ENCODE measurements around the gene DDX20.

DDX20 gene

DNA sequence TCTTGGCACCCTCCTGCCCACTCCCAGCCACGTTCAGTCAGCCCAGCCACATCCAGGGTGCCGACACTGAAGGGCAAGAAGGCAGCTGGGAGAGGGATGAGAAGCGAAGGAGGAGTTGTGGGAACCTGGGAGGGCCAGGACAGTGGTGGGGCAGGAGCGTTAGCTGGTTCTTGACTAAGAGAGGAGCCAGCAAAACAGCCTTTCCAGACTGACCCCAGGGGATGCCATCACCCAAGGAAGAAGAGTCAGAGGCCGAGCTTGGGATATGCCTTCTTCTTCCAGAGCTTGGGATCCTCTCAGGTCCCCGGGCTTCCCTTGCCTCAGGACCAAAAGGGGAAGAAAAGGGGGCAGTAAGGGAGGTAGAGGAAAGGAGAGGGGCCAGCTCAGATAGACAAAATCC lies 23.7 kb upstream of the DDX20 start:
- POLR2A ChIA-PET = no interaction called here
- TF ChIP-seq, protein P1, sequence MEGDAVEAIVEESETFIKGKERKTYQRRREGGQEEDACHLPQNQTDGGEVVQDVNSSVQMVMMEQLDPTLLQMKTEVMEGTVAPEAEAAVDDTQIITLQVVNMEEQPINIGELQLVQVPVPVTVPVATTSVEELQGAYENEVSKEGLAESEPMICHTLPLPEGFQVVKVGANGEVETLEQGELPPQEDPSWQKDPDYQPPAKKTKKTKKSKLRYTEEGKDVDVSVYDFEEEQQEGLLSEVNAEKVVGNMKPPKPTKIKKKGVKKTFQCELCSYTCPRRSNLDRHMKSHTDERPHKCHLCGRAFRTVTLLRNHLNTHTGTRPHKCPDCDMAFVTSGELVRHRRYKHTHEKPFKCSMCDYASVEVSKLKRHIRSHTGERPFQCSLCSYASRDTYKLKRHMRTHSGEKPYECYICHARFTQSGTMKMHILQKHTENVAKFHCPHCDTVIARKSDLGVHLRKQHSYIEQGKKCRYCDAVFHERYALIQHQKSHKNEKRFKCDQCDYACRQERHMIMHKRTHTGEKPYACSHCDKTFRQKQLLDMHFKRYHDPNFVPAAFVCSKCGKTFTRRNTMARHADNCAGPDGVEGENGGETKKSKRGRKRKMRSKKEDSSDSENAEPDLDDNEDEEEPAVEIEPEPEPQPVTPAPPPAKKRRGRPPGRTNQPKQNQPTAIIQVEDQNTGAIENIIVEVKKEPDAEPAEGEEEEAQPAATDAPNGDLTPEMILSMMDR (IDR thresholded peaks at IDR 0.05; ENCODE audit: control extremely low read depth, extremely low read depth, low read depth, missing control alignments) = no peak
- CTCF ChIA-PET = interaction anchor here (0.9 to 8.8 kb wide), 6 partner anchors 14 to 224 kb away, joined by 3 to 79 read pairs (median 6); no protein-coding TSS in a partner anchor
- DNase-seq (ENCODE audit: extremely low spot score) = no peak

DNA sequence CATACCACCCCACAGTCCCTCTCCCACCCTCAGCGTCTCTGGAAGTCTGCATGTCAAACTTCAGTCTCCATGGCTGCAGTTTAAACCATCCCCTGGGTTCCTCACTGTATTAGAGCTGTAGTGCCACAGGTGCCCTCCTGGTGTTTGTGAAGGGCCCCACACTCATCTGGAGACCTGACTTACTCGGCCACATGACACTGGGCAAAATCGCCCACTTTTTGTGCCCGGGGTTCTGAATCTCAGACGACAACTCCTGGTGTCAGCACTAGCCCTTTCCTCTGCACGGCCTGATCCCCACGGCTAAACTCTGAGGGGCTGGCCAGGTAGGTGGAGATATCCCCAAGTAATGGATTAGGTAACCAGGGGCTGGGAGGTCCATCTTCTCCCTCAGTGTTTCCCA lies 23.0 kb upstream of the DDX20 start:
- DNase-seq (ENCODE audit: extremely low spot score) = no peak
- TF ChIP-seq, protein P1 (IDR thresholded peaks at IDR 0.05; ENCODE audit: control extremely low read depth, extremely low read depth, low read depth, missing control alignments) = no peak
- ChIA-PET POLR2A (no interaction called here), CTCF (interaction anchor here (1.1 to 8.8 kb wide), 5 partner anchors 14 to 251 kb away, joined by 3 to 79 read pairs (median 7); no protein-coding TSS in a partner anchor)

DNA sequence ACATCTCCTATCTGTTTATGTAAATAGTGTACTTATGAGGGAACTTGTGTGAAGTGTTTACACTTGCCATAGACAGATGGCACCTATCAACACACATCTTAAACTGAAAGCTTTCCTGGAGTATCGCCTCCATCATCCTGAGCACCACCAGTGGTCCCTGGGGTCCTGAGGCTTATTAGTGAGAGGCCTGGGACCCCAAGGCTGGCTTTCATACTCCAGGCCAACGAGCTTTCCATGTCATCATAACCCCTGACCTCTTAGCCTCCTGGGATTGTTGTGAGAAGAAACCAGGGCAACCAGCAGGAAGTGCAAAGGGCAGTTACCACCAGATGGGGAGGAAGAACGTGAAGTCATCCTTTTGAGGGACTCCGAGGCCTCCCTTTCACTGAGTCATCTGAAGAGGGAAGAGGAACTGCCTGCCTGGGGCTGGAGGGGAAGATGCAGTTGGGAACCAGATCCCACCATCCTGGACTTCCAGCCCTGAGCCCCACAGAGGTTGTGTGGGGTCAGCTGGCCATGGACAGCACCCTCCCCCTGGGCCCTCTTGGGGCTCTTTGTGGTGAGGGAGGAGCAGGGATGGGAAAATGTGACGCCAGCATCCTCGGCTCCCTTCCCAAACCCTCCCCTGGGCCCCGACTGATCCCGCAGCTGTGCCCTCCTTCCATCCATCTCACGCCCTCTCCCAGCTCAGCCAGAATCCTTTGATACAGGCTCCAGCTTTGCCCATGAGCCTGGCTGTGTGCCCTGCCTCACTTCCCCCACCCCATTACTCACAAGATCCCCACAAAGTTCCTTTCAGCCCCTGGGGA lies 22.3 kb upstream of the DDX20 start:
- ChIA-PET CTCF (interaction anchor here (1.2 to 8.8 kb wide), 7 partner anchors 13 to 251 kb away, joined by 3 to 79 read pairs (median 10); partner anchors contain the start of gene DDX20), POLR2A (interaction anchor here (1.2 kb wide), 1 partner anchor 8 kb away, joined by 3 read pairs; no protein-coding TSS in a partner anchor)
- DNase-seq (ENCODE audit: extremely low spot score) = no peak
- TF ChIP-seq, protein P1 (IDR thresholded peaks at IDR 0.05; ENCODE audit: control extremely low read depth, extremely low read depth, low read depth, missing control alignments) = no peak

DNA sequence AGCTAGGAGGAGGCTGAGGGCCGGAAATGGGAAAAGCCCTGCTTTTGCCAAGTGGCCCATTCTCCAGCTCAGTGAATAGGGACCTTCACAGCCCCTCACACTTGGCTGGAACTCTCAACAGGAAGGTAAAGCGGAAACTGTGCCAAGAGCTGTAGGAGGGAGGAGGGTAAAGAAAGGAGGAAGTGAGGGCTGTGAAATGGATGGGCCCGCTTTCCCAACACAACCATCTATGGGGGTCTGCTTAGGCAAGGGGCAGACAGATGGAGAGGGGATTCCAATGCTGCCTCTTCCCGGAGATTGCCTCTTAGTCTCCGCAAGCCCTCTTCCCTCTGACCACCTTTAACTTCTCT lies 21.7 kb upstream of the DDX20 start:
- CTCF ChIA-PET = interaction anchor here (1.3 to 8.8 kb wide), 5 partner anchors 12 to 226 kb away, joined by 3 to 79 read pairs (median 20); partner anchors contain the start of gene DDX20
- TF ChIP-seq, protein P1 (IDR thresholded peaks at IDR 0.05; ENCODE audit: control extremely low read depth, extremely low read depth, low read depth, missing control alignments) = no peak
- DNase-seq (ENCODE audit: extremely low spot score) = no peak
- POLR2A ChIA-PET = interaction anchor here (1.2 kb wide), 1 partner anchor 9 kb away, joined by 3 read pairs; no protein-coding TSS in a partner anchor

DNA sequence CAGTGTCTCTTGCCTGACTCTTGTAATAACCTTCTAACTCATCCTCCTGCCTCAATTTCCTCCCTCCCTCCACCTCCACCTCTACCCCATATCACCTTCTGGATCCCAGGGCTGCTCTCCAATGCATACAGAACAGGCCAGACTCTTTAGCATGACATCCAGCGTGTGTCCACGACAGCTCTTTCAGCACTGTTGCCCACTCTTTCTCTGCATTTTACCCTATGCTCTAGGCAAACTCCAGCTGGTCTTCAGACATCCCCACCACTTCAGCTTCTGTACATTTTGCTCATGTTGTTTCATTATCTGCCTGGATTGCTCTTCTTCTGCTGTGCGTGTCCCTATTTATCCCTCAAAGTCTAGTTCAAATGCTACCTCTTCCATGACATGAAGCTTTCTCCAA lies 21.3 kb upstream of the DDX20 start:
- POLR2A ChIA-PET = interaction anchor here (1.2 kb wide), 1 partner anchor 9 kb away, joined by 3 read pairs; no protein-coding TSS in a partner anchor

DNA sequence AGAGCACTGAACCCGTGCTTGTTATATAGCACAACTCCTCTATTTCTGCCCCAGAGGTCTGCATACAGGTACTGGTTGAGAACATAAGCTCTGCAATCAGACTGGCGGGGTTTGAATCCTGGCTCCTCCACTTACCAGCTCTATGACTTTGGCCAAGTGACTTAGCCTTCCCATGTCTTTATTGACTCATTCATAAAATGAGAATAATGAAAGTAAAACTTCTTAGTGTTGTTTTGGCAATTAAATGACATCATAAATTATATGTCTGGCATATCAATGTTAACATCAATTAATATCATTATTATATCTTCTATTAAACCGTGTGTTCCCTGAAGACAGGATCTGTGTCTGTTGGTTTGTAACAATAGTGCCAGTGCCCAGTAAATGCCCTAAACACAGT lies 20.8 kb upstream of the DDX20 start:
- TF ChIP-seq, protein P1 (IDR thresholded peaks at IDR 0.05; ENCODE audit: control extremely low read depth, extremely low read depth, low read depth, missing control alignments) = no peak
- ChIA-PET CTCF (interaction anchor here (2.1 to 8.8 kb wide), 4 partner anchors 11 to 227 kb away, joined by 5 to 79 read pairs (median 36); partner anchors contain the start of gene DDX20), POLR2A (no interaction called here)
- DNase-seq (ENCODE audit: extremely low spot score) = no peak

More for the DNA sequence above, 21.3 kb upstream of the DDX20 start:
- no peak for DNase-seq (ENCODE audit: extremely low spot score)
- TF ChIP-seq, protein P1 (IDR thresholded peaks at IDR 0.05; ENCODE audit: control extremely low read depth, extremely low read depth, low read depth, missing control alignments) = no peak
- CTCF ChIA-PET = interaction anchor here (1.3 to 8.8 kb wide), 5 partner anchors 12 to 227 kb away, joined by 3 to 79 read pairs (median 20); partner anchors contain the start of gene DDX20
